GM23248 (cell line): Measurements from ENCODE around the gene STAT2.

Experiments used
- EZH2 ChIP-seq: fragments of 200-600 bp; sonication (generic); IDR thresholded peaks from 2 replicates; pipeline ENCODE4 v1.6.1; 2018; ENCODE audit warnings: antibody characterized with exemption, mild to moderate bottlenecking; ENCODE audit not compliant: insufficient read depth, poor library complexity, severe bottlenecking
- EZH2phosphoT487 ChIP-seq: fragments of 200-600 bp; sonication (generic); IDR thresholded peaks from 2 replicates; pipeline ENCODE4 v1.6.1; 2018; ENCODE audit warnings: antibody characterized with exemption, moderate library complexity, mild to moderate bottlenecking, low read depth; ENCODE audit not compliant: insufficient read depth

- no peak for TF ChIP-seq EZH2
- TF ChIP-seq EZH2phosphoT487 = no peak
Observed at GRCh38 chr12:56300644-56301464, 59.1 kb downstream of the STAT2 start.
